Stimulated activated memory B cell treated with anti-CD40 and anti-IgM and Interleukin-4, amounts not matched to agents 10 μg/mL and 1 μg/mL and 100 μg/mL, for 72 hours (primary cell): ENCODE data around the gene EXOC3L1.

Experiments
- ATAC-seq: fragments of 150-1000 bp; cut with Tn5 transposase; 2 replicates; pipeline ENCODE4 v1.10.0; 2021
- H3K27ac Mint-ChIP-seq: one replicate; pipeline ENCODE4 v1.8.0; 2022; ENCODE audit warnings: mild to moderate bottlenecking, mixed read lengths
- H3K27me3 Mint-ChIP-seq: one replicate; pipeline ENCODE4 v1.8.0; 2022; ENCODE audit warnings: mixed read lengths
- H3K36me3 Mint-ChIP-seq: one replicate; pipeline ENCODE4 v1.8.0; 2022; ENCODE audit warnings: mixed read lengths
- H3K4me1 Mint-ChIP-seq: one replicate; pipeline ENCODE4 v1.8.0; 2022; ENCODE audit warnings: mixed read lengths
- H3K4me3 Mint-ChIP-seq: one replicate; pipeline ENCODE4 v1.8.0; 2022; ENCODE audit warnings: mild to moderate bottlenecking, moderate library complexity, mixed read lengths
- H3K9me3 Mint-ChIP-seq: one replicate; pipeline ENCODE4 v1.8.0; 2022; ENCODE audit warnings: mixed read lengths

EXOC3L1 gene

DNA sequence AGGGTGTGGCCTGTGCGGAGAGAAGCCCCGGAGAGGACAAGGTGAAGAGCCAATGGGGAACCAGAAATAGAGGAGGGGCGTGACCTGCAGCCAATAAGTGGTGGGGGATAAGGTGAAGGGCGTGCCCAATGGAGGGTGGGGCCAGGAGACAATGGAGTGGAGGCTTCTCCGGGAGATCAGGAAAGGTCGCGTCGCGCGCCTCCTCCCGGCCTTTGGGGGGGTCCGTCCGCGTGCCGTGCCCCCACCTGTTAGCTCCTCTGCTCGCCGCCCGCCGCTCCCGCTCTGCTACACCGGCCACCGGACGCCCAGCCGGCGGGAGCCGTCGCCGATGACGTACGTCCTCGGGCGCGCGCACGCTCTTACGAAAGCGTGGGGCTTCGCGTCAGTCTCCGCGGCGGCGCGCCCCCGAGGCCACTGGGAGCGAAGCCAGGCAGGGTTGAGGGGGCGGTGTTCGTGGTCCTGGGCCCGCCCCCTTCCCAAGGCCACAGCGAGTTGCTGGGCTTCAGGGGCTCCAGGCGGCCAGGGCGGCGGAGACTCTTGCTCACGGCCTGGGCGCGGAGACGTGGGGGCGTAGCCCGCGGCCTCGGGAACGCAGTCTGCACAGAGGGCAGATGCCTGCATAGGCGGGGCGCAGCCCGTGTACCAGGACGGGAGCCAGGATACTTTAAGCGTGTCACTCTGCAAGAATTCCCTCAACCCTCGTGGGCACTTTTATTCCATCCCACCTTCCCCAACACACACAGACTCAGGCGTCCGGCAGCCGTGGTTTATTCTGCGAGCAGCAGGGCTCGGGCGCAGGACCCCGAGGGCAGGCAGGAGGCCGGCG lies 6.1 kb downstream of the EXOC3L1 start, which contains the start of gene MATCAP1:
TSS of gene MATCAP1 (minus strand) at position 337 of the 826 bp plus-strand sequence. CDS start 3,353 bp downstream, outside the sequence.
- ATAC-seq: peak; percentile 98
- Mint-ChIP-seq H3K36me3 (no peaks in the 10 kb centered on the region), H3K4me3 (no peak within 1 kb of the TSS), H3K4me1 (peaks cover 14% of the 10 kb centered on the region), H3K9me3 (no peaks in the 10 kb centered on the region), H3K27ac (no peak within 1 kb of the TSS), H3K27me3 (peaks cover 35% of the 10 kb centered on the region)

DNA sequence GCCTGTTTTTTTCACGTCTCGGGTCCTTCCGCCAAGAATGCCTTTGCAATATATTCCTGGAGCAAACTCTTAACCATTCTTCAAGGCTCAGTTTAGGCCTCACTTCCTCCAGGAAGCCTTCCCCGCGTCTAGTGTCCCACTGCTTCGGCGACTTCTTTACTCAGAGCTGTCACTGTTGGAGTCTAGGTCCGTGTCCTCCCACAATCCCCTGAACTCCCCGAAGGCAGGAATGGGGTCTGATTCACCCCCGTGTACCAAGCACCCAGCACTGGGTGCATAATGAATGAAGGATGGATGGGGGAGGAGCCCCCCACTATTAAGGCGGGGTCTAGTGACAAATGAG lies 6.7 kb downstream of the EXOC3L1 start:
- Mint-ChIP-seq H3K27me3 (peaks cover 38% of the 10 kb centered on the region), H3K9me3 (no peaks in the 10 kb centered on the region), H3K4me1 (peaks cover 17% of the 10 kb centered on the region), H3K4me3 (no peak overlapping the region), H3K27ac (no peak overlapping the region), H3K36me3 (no peaks in the 10 kb centered on the region)
- ATAC-seq: no peak

DNA sequence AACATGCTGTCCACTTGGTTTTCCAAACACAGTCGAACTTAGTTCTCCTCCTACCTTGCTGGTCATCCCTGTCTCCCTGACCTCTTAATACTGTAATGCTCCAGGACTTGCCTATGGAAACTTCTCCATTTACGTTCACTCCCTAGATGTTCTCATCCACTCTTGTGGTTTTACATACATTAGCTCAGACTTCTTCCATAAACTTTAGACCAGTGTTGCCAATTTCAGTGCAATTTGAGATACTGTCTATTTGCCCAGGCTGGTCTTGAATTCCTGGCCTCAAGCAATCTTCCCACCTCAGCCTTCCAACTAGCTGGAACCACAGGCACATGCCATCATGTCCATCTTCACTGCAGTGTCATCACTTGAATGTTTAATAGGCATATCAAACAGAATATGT lies 7.6 kb downstream of the EXOC3L1 start:
- H3K36me3 Mint-ChIP-seq: no peaks in the 10 kb centered on the region
- H3K4me3 Mint-ChIP-seq: no peak overlapping the region
- ATAC-seq: no peak
- H3K4me1 Mint-ChIP-seq: peaks cover 25% of the 10 kb centered on the region
- no peaks in the 10 kb centered on the region for H3K9me3 Mint-ChIP-seq
- H3K27ac Mint-ChIP-seq: no peak overlapping the region
- peaks cover 38% of the 10 kb centered on the region for H3K27me3 Mint-ChIP-seq

- peaks cover 26% of the 10 kb centered on the region for H3K4me1 Mint-ChIP-seq
Observed at GRCh38 chr16:67181346-67181745, 8.6 kb downstream of the EXOC3L1 start.

DNA sequence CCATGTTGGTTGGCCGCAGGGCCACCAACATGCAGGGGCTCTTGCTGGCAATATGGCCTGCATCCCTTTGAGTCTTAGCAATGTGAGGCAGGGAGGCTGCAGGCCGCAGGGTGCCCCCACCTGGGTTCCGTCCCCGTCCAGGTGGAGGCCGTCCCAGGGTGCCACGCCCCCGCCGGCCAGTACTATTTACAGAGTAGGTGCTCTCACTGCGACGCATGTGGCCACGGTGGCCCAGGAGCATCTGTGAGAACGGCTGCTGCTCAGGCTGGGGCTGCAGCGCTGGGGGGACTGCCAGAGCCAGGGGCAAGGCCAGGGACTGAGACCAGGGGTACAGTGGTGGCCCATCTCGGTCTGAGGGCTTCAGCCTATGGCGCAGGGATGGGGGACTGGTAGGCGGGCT lies 9.8 kb downstream of the EXOC3L1 start:
- H3K27me3 Mint-ChIP-seq: peaks cover 43% of the 10 kb centered on the region
- H3K36me3 Mint-ChIP-seq: no peaks in the 10 kb centered on the region
- no peak for ATAC-seq
- no peak overlapping the region for H3K4me3 Mint-ChIP-seq
- no peak overlapping the region for H3K27ac Mint-ChIP-seq
- H3K4me1 Mint-ChIP-seq: peaks cover 20% of the 10 kb centered on the region
- H3K9me3 Mint-ChIP-seq: no peaks in the 10 kb centered on the region

More at GRCh38 chr16:67181346-67181745, 8.6 kb downstream of the EXOC3L1 start:
- H3K4me3 Mint-ChIP-seq: no peak overlapping the region
- no peak overlapping the region for H3K27ac Mint-ChIP-seq
- no peak for ATAC-seq
- H3K36me3 Mint-ChIP-seq: no peaks in the 10 kb centered on the region
- peaks cover 39% of the 10 kb centered on the region for H3K27me3 Mint-ChIP-seq
- no peaks in the 10 kb centered on the region for H3K9me3 Mint-ChIP-seq

DNA sequence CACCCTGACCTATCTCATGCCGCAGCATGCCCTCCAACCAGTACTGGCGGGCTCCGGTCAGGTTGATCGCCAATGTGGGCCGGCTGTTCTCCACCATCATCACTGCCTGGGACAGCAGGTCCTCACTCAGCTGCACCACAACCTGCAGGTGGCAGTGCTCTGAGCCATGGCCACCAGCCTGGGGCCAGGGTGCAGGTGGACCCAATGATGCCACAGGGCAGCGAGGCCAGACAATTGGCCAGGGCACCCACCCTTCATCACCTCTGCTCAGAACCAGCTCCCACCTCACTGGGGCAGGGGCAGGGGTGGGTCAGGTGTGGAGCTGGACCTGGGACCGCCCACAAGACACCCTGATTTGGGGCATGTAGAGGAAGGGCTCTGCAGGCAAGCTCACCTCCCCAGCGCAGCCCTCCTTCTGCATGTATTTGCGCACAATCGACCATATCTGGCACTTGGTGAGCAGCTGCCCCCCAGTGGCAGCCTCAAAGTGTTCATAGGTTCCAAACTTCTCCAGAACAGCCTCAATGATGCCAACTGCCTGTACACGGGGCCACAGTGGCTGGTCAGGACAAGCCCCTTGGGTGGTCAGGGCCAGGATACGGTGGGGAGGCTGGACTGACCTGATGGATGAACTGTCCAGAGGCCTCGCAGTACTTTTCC lies 10.4 kb downstream of the EXOC3L1 start:
- no peaks in the 10 kb centered on the region for H3K36me3 Mint-ChIP-seq
- H3K4me3 Mint-ChIP-seq: no peak overlapping the region
- no peak overlapping the region for H3K27ac Mint-ChIP-seq
- H3K4me1 Mint-ChIP-seq: peaks cover 14% of the 10 kb centered on the region
- H3K9me3 Mint-ChIP-seq: no peaks in the 10 kb centered on the region
- H3K27me3 Mint-ChIP-seq: peaks cover 40% of the 10 kb centered on the region
- no peak for ATAC-seq

- Mint-ChIP-seq H3K9me3 (no peaks in the 10 kb centered on the region), H3K27ac (no peak overlapping the region), H3K27me3 (peaks cover 53% of the 10 kb centered on the region), H3K36me3 (no peaks in the 10 kb centered on the region), H3K4me3 (peak overlapping the region; percentile 63), H3K4me1 (peaks cover 28% of the 10 kb centered on the region)
- peak; percentile 56 for ATAC-seq
Observed at GRCh38 chr16:67177743-67178699, 11.9 kb downstream of the EXOC3L1 start.

GRCh38 chr16:67176662-67177061 lies 13.3 kb downstream of the EXOC3L1 start:
- no peak for ATAC-seq
- no peaks in the 10 kb centered on the region for H3K9me3 Mint-ChIP-seq
- no peaks in the 10 kb centered on the region for H3K36me3 Mint-ChIP-seq
- H3K4me1 Mint-ChIP-seq: peaks cover 29% of the 10 kb centered on the region
- no peak overlapping the region for H3K4me3 Mint-ChIP-seq
- H3K27me3 Mint-ChIP-seq: peaks cover 66% of the 10 kb centered on the region
- no peak overlapping the region for H3K27ac Mint-ChIP-seq

DNA sequence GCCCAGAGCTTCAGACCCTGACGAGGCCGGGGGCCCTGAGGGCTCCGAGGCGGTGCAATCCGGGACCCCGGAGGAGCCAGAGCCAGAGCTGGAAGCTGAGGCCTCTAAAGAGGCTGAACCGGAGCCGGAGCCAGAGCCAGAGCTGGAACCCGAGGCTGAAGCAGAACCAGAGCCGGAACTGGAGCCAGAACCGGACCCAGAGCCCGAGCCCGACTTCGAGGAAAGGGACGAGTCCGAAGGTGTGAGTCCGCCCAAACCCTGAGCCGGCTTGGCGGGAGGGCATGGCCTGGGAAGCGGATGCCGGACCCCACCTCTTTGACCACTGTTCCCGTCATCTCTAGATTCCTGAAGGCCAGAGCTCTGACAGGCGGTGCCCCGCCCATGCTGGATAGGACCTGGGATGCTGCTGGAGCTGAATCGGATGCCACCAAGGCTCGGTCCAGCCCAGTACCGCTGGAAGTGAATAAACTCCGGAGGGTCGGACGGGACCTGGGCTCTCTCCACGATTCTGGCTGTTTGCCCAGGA lies 15.2 kb downstream of the EXOC3L1 start:
- H3K36me3 Mint-ChIP-seq: no peaks in the 10 kb centered on the region
- no peaks in the 10 kb centered on the region for H3K9me3 Mint-ChIP-seq
- H3K4me3 Mint-ChIP-seq: no peak overlapping the region
- no peak overlapping the region for H3K27ac Mint-ChIP-seq
- H3K27me3 Mint-ChIP-seq: peaks cover 84% of the 10 kb centered on the region
- ATAC-seq: no peak
- H3K4me1 Mint-ChIP-seq: peaks cover 34% of the 10 kb centered on the region

GRCh38 chr16:67173808-67174705 lies 15.9 kb downstream of the EXOC3L1 start:
- Mint-ChIP-seq H3K4me1 (peaks cover 38% of the 10 kb centered on the region), H3K27ac (peak overlapping the region; percentile 65), H3K4me3 (peak overlapping the region; percentile 79), H3K9me3 (no peaks in the 10 kb centered on the region), H3K27me3 (peaks cover 87% of the 10 kb centered on the region), H3K36me3 (no peaks in the 10 kb centered on the region)
- ATAC-seq: peak; percentile 76

- H3K36me3 Mint-ChIP-seq: no peaks in the 10 kb centered on the region
- H3K4me1 Mint-ChIP-seq: peaks cover 37% of the 10 kb centered on the region
- H3K4me3 Mint-ChIP-seq: peak overlapping the region; percentile 79
- H3K27me3 Mint-ChIP-seq: peaks cover 87% of the 10 kb centered on the region
- no peaks in the 10 kb centered on the region for H3K9me3 Mint-ChIP-seq
- no peak for ATAC-seq
- peak overlapping the region; percentile 65 for H3K27ac Mint-ChIP-seq
Observed at GRCh38 chr16:67173323-67173722, 16.6 kb downstream of the EXOC3L1 start.

- Mint-ChIP-seq H3K9me3 (no peaks in the 10 kb centered on the region), H3K27ac (no peak overlapping the region), H3K4me1 (peaks cover 41% of the 10 kb centered on the region), H3K36me3 (no peaks in the 10 kb centered on the region), H3K4me3 (peak overlapping the region; percentile 48), H3K27me3 (peaks cover 88% of the 10 kb centered on the region)
- no peak for ATAC-seq
Observed at GRCh38 chr16:67170949-67171649, 18.8 kb downstream of the EXOC3L1 start.

DNA sequence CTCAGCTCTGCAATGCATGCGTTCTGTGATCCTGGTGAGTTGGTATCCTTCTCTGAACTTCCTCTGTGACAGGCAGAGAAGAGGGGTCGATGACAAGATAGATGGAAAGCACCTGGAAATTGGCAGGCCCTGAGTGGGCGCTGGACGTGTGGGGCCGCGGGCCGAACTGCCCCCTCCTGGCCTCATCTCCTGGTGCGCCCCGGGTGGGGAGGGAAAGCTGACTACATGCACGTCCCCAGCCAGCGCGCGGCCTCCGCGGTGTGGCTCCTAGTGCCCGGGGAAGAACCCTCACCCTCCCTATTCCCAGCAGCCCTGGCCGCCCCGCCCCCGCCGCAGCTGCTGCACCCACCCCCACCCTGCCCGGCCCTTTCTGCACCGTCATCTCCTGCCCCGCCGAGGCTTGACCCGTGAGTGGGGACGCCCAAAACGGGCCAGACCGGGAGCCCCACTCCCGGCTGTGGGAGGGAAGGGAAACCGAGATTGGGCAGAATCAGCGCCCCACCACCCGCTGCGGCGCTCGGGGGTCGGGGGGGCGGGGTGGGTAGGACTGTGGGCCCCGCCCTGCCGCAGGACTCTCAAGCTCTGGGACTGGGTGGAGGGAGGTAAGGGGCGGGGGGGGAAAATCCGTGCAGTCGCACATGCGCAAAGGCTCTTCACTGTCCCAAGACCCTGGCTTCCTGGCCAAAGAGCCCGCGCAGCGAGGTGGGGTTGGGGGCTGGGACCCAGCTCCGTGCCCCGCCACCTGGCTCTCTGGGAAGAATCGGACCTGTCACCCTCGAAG lies 19.6 kb downstream of the EXOC3L1 start, which contains the start of gene NOL3:
TSS of gene NOL3 (plus strand) at position 371 of the 781 bp plus-strand sequence.
- no peaks in the 10 kb centered on the region for H3K36me3 Mint-ChIP-seq
- H3K4me1 Mint-ChIP-seq: peaks cover 45% of the 10 kb centered on the region
- H3K4me3 Mint-ChIP-seq: peak within 1 kb of the TSS; percentile 76
- H3K9me3 Mint-ChIP-seq: no peaks in the 10 kb centered on the region
- no peak within 1 kb of the TSS for H3K27ac Mint-ChIP-seq
- peaks cover 88% of the 10 kb centered on the region for H3K27me3 Mint-ChIP-seq
- ATAC-seq: peak; percentile 26
